GM12878 (cell line): ENCODE measurements around the gene ALG3. TPM values are rescaled to one million over a fixed set of nuclear protein-coding genes. Genes with fewer than 3 reads are reported as not detected.

ENCODE experiments used
- ATAC-seq: fragments of 200-7000 bp; cut with Tn5 transposase; 3 replicates; pipeline ENCODE4 v1.9.1; 2020; ENCODE audit warnings: mild to moderate bottlenecking, moderate library complexity
- BruUV-seq: library from RNA; stranded (reverse); fragments of 400-500 nt; replicated peaks from 2 replicates; lab custom pipeline; 2021; lab: Mats Ljungman, UMichigan
- CTCF ChIA-PET: fragments of 300-600 bp; sonication (Branson Sonifier 250); formaldehyde crosslinking; extraction: SDS; loops from one replicate; lab custom pipeline; 2021; ENCODE audit warnings: inconsistent platforms; lab: Yijun Ruan, JAX
- POLR2A ChIA-PET: fragments of 350-600 bp; formaldehyde crosslinking; extraction: SDS; loops from one replicate; lab custom pipeline; 2021; ENCODE audit warnings: inconsistent platforms; lab: Charles Lee
- RAD21 ChIA-PET: fragments of 300-600 bp; sonication (Branson Sonifier 250); formaldehyde crosslinking; loops from one replicate; lab custom pipeline; 2023; ENCODE audit warnings: antibody characterized with exemption; ENCODE audit not compliant: unreplicated experiment; lab: Charles Lee
- SMC1A ChIA-PET: fragments of 300-600 bp; sonication (Branson Sonifier 250); formaldehyde crosslinking; loops from one replicate; lab custom pipeline; 2023; ENCODE audit not compliant: unreplicated experiment, uncharacterized antibody; lab: Charles Lee
- DNase-seq: peaks from one replicate; pipeline ENCODE4 v3.0.0-alpha.2; 2011; ENCODE audit warnings: low read depth, low spot score
- FAIRE-seq: peaks from 3 replicates; lab custom pipeline; 2011; peaks lifted over from hg19 to GRCh38; lab: Jason Lieb, UNC
- H2AFZ ChIP-seq: 2 replicates; pipeline ENCODE4 v1.6.0; 2011; ENCODE audit warnings: low read depth, low read length, control low read depth; ENCODE audit not compliant: control insufficient read depth
- H3K27ac ChIP-seq: 2 replicates; pipeline ENCODE4 v1.5.1; 2011; ENCODE audit warnings: control low read depth; ENCODE audit not compliant: control insufficient read depth, insufficient read depth
- H3K27me3 ChIP-seq, 2 experiments: replicated peaks in 1 of 2; 2 replicates each; pipeline versions ENCODE4 v1.6.0 to v1.6.1; 2011; ENCODE audit warnings: low read length in 1 of 2; ENCODE audit not compliant: control insufficient read depth in 2 of 2, insufficient read depth in 2 of 2
- H3K36me3 ChIP-seq, 2 experiments: 2 replicates each; pipeline ENCODE4 v1.5.1; 2011; ENCODE audit warnings: low read length in 1 of 2; ENCODE audit not compliant: control insufficient read depth in 2 of 2, insufficient read depth in 2 of 2
- H3K4me1 ChIP-seq: 2 replicates; pipeline ENCODE4 v1.6.1; 2011; ENCODE audit warnings: mild to moderate bottlenecking, low read length, moderate library complexity, mixed read lengths; ENCODE audit not compliant: control insufficient read depth, insufficient read depth
- H3K4me2 ChIP-seq: 2 replicates; pipeline ENCODE4 v1.6.0; 2011; ENCODE audit warnings: control low read depth; ENCODE audit not compliant: control insufficient read depth, insufficient read depth
- H3K4me3 ChIP-seq: fragments of 200-600 bp; sonication (generic); 2 replicates; pipeline ENCODE4 v1.5.1; 2016
- H3K79me2 ChIP-seq: 2 replicates; pipeline ENCODE4 v1.6.0; 2011; ENCODE audit warnings: low read length; ENCODE audit not compliant: control insufficient read depth, insufficient read depth
- H3K9ac ChIP-seq: 2 replicates; pipeline ENCODE4 v1.8.0; 2011; ENCODE audit warnings: low read length, control low read depth, mixed read lengths; ENCODE audit not compliant: control insufficient read depth, insufficient read depth
- H3K9me3 ChIP-seq: replicated peaks from 3 replicates; pipeline ENCODE4 v1.5.1; 2011; ENCODE audit warnings: mild to moderate bottlenecking, low read length; ENCODE audit not compliant: control insufficient read depth, insufficient read depth
- H4K20me1 ChIP-seq: 2 replicates; pipeline ENCODE4 v1.6.0; 2011; ENCODE audit not compliant: control insufficient read depth, insufficient read depth
- CHD4 ChIP-seq: fragments of 200-600 bp; sonication (generic); IDR thresholded peaks from 2 replicates; pipeline ENCODE4 v1.6.1; 2016; ENCODE audit warnings: mild to moderate bottlenecking
- HCFC1 ChIP-seq: fragments of 150-350 bp; IDR thresholded peaks from 2 replicates; pipeline ENCODE4 v1.6.1; 2014; ENCODE audit warnings: low read length
- KDM1A ChIP-seq: fragments of 200-600 bp; sonication (generic); IDR thresholded peaks from 2 replicates; pipeline ENCODE4 v1.6.1; 2016; ENCODE audit warnings: borderline replicate concordance
- WGBS: methylation state at CpG from one replicate; pipeline ENCODE4 v1.1.6; 2016; ENCODE audit warnings: low lambda C conversion rate; ENCODE audit not compliant: insufficient replicate concordance, insufficient coverage; ENCODE audit errors: missing lambda C conversion rate; 5-methylcytosine and 5-hydroxymethylcytosine counted together
- in situ Hi-C: fragments of 300-500 bp; cut with MboI; formaldehyde crosslinking; loops from 9 replicates; pipeline ENCODE4 v1.14.3; 2018; ENCODE audit warnings: mixed read lengths
- intact Hi-C: fragments of 100-400 bp; cut with micrococcal nuclease; formaldehyde crosslinking; loops from one replicate; pipeline ENCODE4 v1.14.2; 2022; ENCODE audit not compliant: unreplicated experiment
- polyA plus RNA-seq, 11 experiments: library from polyadenylated mRNA; depleted of rRNA in 4 of 11; unstranded in 6 of 11; stranded (reverse) in 5 of 11; fragments of >200 nt; fragmentation: Nextera tagmentation in 4 of 11; fragmentation: Illumina TruSeq in 1 of 11; extraction: Ambion mirVana in 4 of 11; extraction: Trizol in 1 of 11; gene quantifications; 1 replicate in 1 of 11; 2 replicates in 10 of 11; pipeline versions ENCODE4 v1.2.1 to v1.2.3, GENCODE V29; 2011 to 2016; ENCODE audit warnings: inconsistent platforms in 2 of 11, missing spikeins in 2 of 11, low read depth in 1 of 11
- total RNA-seq, 4 experiments: library from RNA; depleted of rRNA in 3 of 4; stranded (reverse); fragments of >200 nt in 3 of 4; fragmentation: Illumina TruSeq in 1 of 4; extraction: Trizol in 1 of 4; gene quantifications; 2 replicates each; pipeline versions ENCODE4 v1.2.1 to v1.2.3, GENCODE V29; 2013 to 2021

Gene ALG3
- total and polyA plus RNA-seq, 10 of the 15 experiments (the other 5 are each of a cell fraction or from before 2014, with no cell fraction given), result 13.6 to 84.7 (median 39.4) TPM

DNA sequence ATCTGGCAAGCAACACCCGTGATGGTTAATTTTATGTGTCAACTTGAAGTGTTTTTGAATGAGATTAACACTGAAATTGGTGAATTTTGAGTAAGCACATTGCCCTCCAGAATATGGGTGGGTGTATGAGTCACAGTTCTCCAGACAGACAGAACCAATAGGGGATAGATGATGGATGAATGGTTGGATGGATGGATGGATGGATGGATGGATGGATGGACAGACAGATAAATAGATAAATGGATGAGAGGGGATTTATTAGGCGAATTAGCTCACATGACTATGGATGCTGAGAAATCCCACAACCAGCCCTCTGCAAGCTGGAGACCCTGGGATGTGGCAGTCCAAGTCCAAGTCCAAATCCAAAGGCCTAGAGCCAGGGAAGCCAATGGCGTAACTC is 24.8 kb downstream of the ALG3 start:
- no peaks in the 10 kb centered on the region for H3K4me1 ChIP-seq
- ChIA-PET RAD21 (no interaction called here), CTCF (interaction anchor here (0.9 kb wide), 1 partner anchor 27 kb away, joined by 3 read pairs; no protein-coding TSS in a partner anchor), SMC1A (no interaction called here), POLR2A (no interaction called here)
- no peaks in the 10 kb centered on the region for H3K36me3 ChIP-seq
- FAIRE-seq, result no peak
- H2AFZ ChIP-seq, result no peak overlapping the region
- TF ChIP-seq CHD4, result no peak
- TF ChIP-seq HCFC1, result no peak
- DNase-seq, result no peak
- no peaks in the 10 kb centered on the region for H4K20me1 ChIP-seq
- intact Hi-C loops (no loop called here), in situ Hi-C loops (no loop called here)
- H3K27me3 ChIP-seq, result peaks cover 3 to 4% of the 10 kb centered on the region in 2 experiments; a peak in 3 of 4 replicates
- H3K9me3 ChIP-seq, result no peaks in the 10 kb centered on the region
- no peaks in the 10 kb centered on the region for H3K79me2 ChIP-seq
- no peak overlapping the region for H3K27ac ChIP-seq
- ATAC-seq, result no peak
- no peak overlapping the region for H3K4me3 ChIP-seq
- H3K4me2 ChIP-seq, result no peak overlapping the region
- no peak overlapping the region for H3K9ac ChIP-seq
- BruUV-seq, result no TSS peak
- WGBS, result 25% methylated on average over 3 of the region's 3 CpGs

DNA sequence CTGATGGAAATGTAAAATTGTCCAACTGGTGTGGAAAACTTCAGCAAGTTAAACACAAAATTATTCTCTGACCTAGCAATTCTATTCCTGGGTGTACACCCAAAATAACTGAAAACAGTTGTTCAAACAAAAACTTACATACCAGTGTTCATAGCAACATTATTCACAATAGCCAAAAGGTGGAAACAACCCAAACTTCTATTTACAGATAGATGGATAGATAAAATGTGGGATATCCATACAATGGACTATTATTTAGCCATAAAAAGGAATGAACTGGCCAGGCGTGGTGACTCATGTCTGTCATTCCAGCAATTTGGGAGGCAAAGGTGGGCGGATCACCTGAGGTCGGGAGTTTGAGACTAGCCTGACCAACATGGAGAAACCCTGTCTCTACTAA is 26.2 kb downstream of the ALG3 start:
- H4K20me1 ChIP-seq, result no peaks in the 10 kb centered on the region
- no peak overlapping the region for H3K4me2 ChIP-seq
- H2AFZ ChIP-seq, result no peak overlapping the region
- 14% methylated on average over 3 of the region's 3 CpGs for WGBS
- in situ Hi-C loops (no loop called here), intact Hi-C loops (no loop called here)
- H3K36me3 ChIP-seq, result no peaks in the 10 kb centered on the region
- ChIA-PET RAD21 (no interaction called here), SMC1A (interaction anchor here (0.5 kb wide), 1 partner anchor 23 kb away, joined by 3 read pairs; no protein-coding TSS in a partner anchor), CTCF (no interaction called here), POLR2A (no interaction called here)
- ATAC-seq (no peak), FAIRE-seq (no peak), DNase-seq (no peak)
- BruUV-seq, result no TSS peak
- H3K79me2 ChIP-seq, result no peaks in the 10 kb centered on the region
- TF ChIP-seq KDM1A, result no peak
- H3K9me3 ChIP-seq, result no peaks in the 10 kb centered on the region
- no peak overlapping the region for H3K9ac ChIP-seq
- H3K27me3 ChIP-seq, result no peaks in the 10 kb centered on the region; a peak in 1 of 4 replicates
- H3K4me3 ChIP-seq, result no peak overlapping the region
- H3K27ac ChIP-seq, result no peak overlapping the region
- H3K4me1 ChIP-seq, result no peaks in the 10 kb centered on the region
